HG03565 (cell line): Measurements from ENCODE around the gene RBPMS2.
"Not testable (repeated sequence)": the region's sequence is repeated elsewhere in the genome, so short reads cannot be mapped to it uniquely, and the experiment has no call there.

Source experiments
- ATAC-seq: cut with Tn5 transposase; IDR thresholded peaks from one replicate; pipeline ENCODE4 v1.9.1; 2021; ENCODE audit warnings: mild to moderate bottlenecking, moderate library complexity; ENCODE audit not compliant: unreplicated experiment

The RBPMS2 gene

GRCh38 chr15:64775551-64776401, at the start of gene RBPMS2:
Gene RBPMS2 (minus strand): TSS chr15:64775589. CDS start chr15:64775319, 270 bp downstream.
- ATAC-seq: no peak

- no peak for ATAC-seq
Observed at GRCh38 chr15:64824929-64825430, 49.6 kb upstream of the RBPMS2 start.

GRCh38 chr15:64816452-64816851, 41.1 kb upstream of the RBPMS2 start:
- no peak for ATAC-seq

- ATAC-seq: not testable (repeated sequence)
Observed at GRCh38 chr15:64814965-64815364, 39.6 kb upstream of the RBPMS2 start.

GRCh38 chr15:64814283-64814682, 38.9 kb upstream of the RBPMS2 start:
- not testable (repeated sequence) for ATAC-seq

- no peak for ATAC-seq
Observed at GRCh38 chr15:64813075-64813474, 37.7 kb upstream of the RBPMS2 start.

- ATAC-seq: no peak
Observed at GRCh38 chr15:64810497-64811326, 35.3 kb upstream of the RBPMS2 start.

GRCh38 chr15:64809649-64810496, 34.5 kb upstream of the RBPMS2 start:
- ATAC-seq: no peak

GRCh38 chr15:64808785-64809453, 33.5 kb upstream of the RBPMS2 start:
- no peak for ATAC-seq

- no peak for ATAC-seq
Observed at GRCh38 chr15:64807751-64808222, 32.4 kb upstream of the RBPMS2 start.

- ATAC-seq: no peak
Observed at GRCh38 chr15:64807051-64807749, 31.8 kb upstream of the RBPMS2 start.

GRCh38 chr15:64806509-64806908, 31.1 kb upstream of the RBPMS2 start:
- ATAC-seq: no peak

- ATAC-seq: no peak
Observed at GRCh38 chr15:64804619-64805018, 29.2 kb upstream of the RBPMS2 start.

GRCh38 chr15:64803526-64803925, 28.1 kb upstream of the RBPMS2 start:
- ATAC-seq: no peak

GRCh38 chr15:64800476-64800875, 25.1 kb upstream of the RBPMS2 start:
- ATAC-seq: no peak

- ATAC-seq: not testable (repeated sequence)
Observed at GRCh38 chr15:64798905-64799304, 23.5 kb upstream of the RBPMS2 start.

GRCh38 chr15:64795921-64796320, 20.5 kb upstream of the RBPMS2 start:
- not testable (repeated sequence) for ATAC-seq

- not testable (repeated sequence) for ATAC-seq
Observed at GRCh38 chr15:64795299-64795698, 19.9 kb upstream of the RBPMS2 start.

GRCh38 chr15:64792282-64792681, 16.9 kb upstream of the RBPMS2 start:
- ATAC-seq: no peak
